Neutrophil (primary cell): ENCODE measurements around the gene SEC16B.

Experiments used
- H3K27ac ChIP-seq: fragments of 200-600 bp; sonication (generic); 2 replicates; pipeline ENCODE4 v1.5.1; 2016; ENCODE audit warnings: mild to moderate bottlenecking, moderate library complexity
- H3K27me3 ChIP-seq: fragments of 200-600 bp; sonication (generic); 2 replicates; pipeline ENCODE4 v1.6.0; 2016; ENCODE audit warnings: mild to moderate bottlenecking
- H3K36me3 ChIP-seq: fragments of 200-600 bp; sonication (generic); 2 replicates; pipeline ENCODE4 v1.5.1; 2017
- H3K4me1 ChIP-seq, 2 experiments: fragments of 200-600 bp in 1 of 2; sonication (generic) in 1 of 2; 1 replicate in 1 of 2; 2 replicates in 1 of 2; pipeline versions ENCODE4 v1.5.1 to v1.6.1; 2013 to 2016; ENCODE audit warnings: low read depth in 1 of 2, low read length in 1 of 2, mild to moderate bottlenecking in 1 of 2, moderate library complexity in 1 of 2; ENCODE audit not compliant: control insufficient read depth in 1 of 2, insufficient read depth in 1 of 2
- H3K4me3 ChIP-seq, 2 experiments: fragments of 200-600 bp in 1 of 2; sonication (generic) in 1 of 2; 1 replicate in 1 of 2; 2 replicates in 1 of 2; pipeline ENCODE4 v1.5.1; 2013 to 2016; ENCODE audit warnings: low read depth in 1 of 2, low read length in 1 of 2, mild to moderate bottlenecking in 1 of 2, moderate library complexity in 1 of 2
- H3K9me3 ChIP-seq: fragments of 200-600 bp; sonication (generic); 2 replicates; pipeline ENCODE4 v1.5.1; 2016
- CTCF ChIP-seq: fragments of 200-600 bp; sonication (generic); IDR thresholded peaks from 2 replicates; pipeline ENCODE4 v1.5.1; 2016; ENCODE audit warnings: antibody characterized with exemption

SEC16B gene

GRCh38 chr1:177958092-177958491 is 11.8 kb downstream of the SEC16B start:
- Histone ChIP-seq H3K4me3 (no peak overlapping the region), H3K9me3 (no peaks in the 10 kb centered on the region), H3K4me1 (no peaks in the 10 kb centered on the region), H3K27me3 (no peaks in the 10 kb centered on the region), H3K36me3 (no peaks in the 10 kb centered on the region), H3K27ac (no peak overlapping the region)
- no peak for TF ChIP-seq CTCF

- TF ChIP-seq CTCF = no peak
- no peaks in the 10 kb centered on the region for H3K36me3 ChIP-seq
Measured at GRCh38 chr1:177954076-177954475, 15.8 kb downstream of the SEC16B start.

GRCh38 chr1:177953549-177953948 is 16.3 kb downstream of the SEC16B start:
- Histone ChIP-seq H3K4me1 (peaks cover 14 to 19% of the 10 kb centered on the region in 2 experiments), H3K27me3 (no peaks in the 10 kb centered on the region), H3K9me3 (no peaks in the 10 kb centered on the region), H3K27ac (no peak overlapping the region), H3K4me3 (no peak overlapping the region), H3K36me3 (no peaks in the 10 kb centered on the region)
- no peak for TF ChIP-seq CTCF

More at GRCh38 chr1:177954076-177954475, 15.8 kb downstream of the SEC16B start:
- H3K4me1 ChIP-seq = peaks cover 14 to 15% of the 10 kb centered on the region in 2 experiments
- H3K9me3 ChIP-seq = no peaks in the 10 kb centered on the region
- H3K27ac ChIP-seq = no peak overlapping the region
- H3K4me3 ChIP-seq = no peak overlapping the region
- H3K27me3 ChIP-seq = no peaks in the 10 kb centered on the region

- H3K4me3 ChIP-seq = no peak overlapping the region
- no peaks in the 10 kb centered on the region for H3K27me3 ChIP-seq
- H3K4me1 ChIP-seq = peaks cover 14 to 19% of the 10 kb centered on the region in 2 experiments
- TF ChIP-seq CTCF = no peak
- H3K9me3 ChIP-seq = no peaks in the 10 kb centered on the region
- H3K36me3 ChIP-seq = no peaks in the 10 kb centered on the region
- H3K27ac ChIP-seq = no peak overlapping the region
Measured at GRCh38 chr1:177952691-177953090, 17.2 kb downstream of the SEC16B start.

GRCh38 chr1:177952249-177952648 is 17.6 kb downstream of the SEC16B start:
- no peaks in the 10 kb centered on the region for H3K9me3 ChIP-seq
- H3K4me3 ChIP-seq = no peak overlapping the region
- no peak overlapping the region for H3K27ac ChIP-seq
- H3K36me3 ChIP-seq = no peaks in the 10 kb centered on the region
- H3K27me3 ChIP-seq = no peaks in the 10 kb centered on the region
- H3K4me1 ChIP-seq = peaks cover 14 to 19% of the 10 kb centered on the region in 2 experiments
- no peak for TF ChIP-seq CTCF

- Histone ChIP-seq H3K4me1 (peaks cover 14 to 19% of the 10 kb centered on the region in 2 experiments), H3K36me3 (no peaks in the 10 kb centered on the region), H3K9me3 (no peaks in the 10 kb centered on the region), H3K4me3 (no peak overlapping the region), H3K27me3 (no peaks in the 10 kb centered on the region), H3K27ac (no peak overlapping the region)
- no peak for TF ChIP-seq CTCF
Measured at GRCh38 chr1:177950506-177950905, 19.4 kb downstream of the SEC16B start.
